Mucosa of descending colon (tissue), 3 donors: Measurements from ENCODE around the gene CLDN6. TPM values are rescaled to one million over a fixed set of nuclear protein-coding genes. Genes with fewer than 3 reads are reported as not detected.

Experiments
- ATAC-seq: fragments of 200-7000 bp; cut with Tn5 transposase; one replicate; pipeline ENCODE4 v1.9.1; 2020; ENCODE audit warnings: mild to moderate bottlenecking, moderate library complexity
- DNase-seq, 3 donors: peaks; one replicate each; pipeline ENCODE4 v3.0.0-alpha.2; 2020
- H3K36me3 ChIP-seq: fragments of 200-600 bp; one replicate; pipeline ENCODE4 v1.8.0; 2021; ENCODE audit warnings: low read depth, mild to moderate bottlenecking
- H3K4me1 ChIP-seq: fragments of 200-600 bp; one replicate; pipeline ENCODE4 v1.8.0; 2021; ENCODE audit warnings: low read depth, mild to moderate bottlenecking
- H3K4me3 ChIP-seq: fragments of 200-600 bp; one replicate; pipeline ENCODE4 v1.8.0; 2021; ENCODE audit warnings: mild to moderate bottlenecking
- H3K9me3 ChIP-seq: fragments of 200-600 bp; one replicate; pipeline ENCODE4 v1.8.0; 2021; ENCODE audit warnings: mild to moderate bottlenecking
- CTCF ChIP-seq: fragments of 200-600 bp; IDR thresholded peaks from one replicate; pipeline ENCODE4 v1.8.0; 2022; ENCODE audit warnings: antibody characterized with exemption, mild to moderate bottlenecking
- intact Hi-C, 2 donors: fragments of 100-400 bp; cut with DNase I in 1 of 2; cut with micrococcal nuclease in 1 of 2; formaldehyde crosslinking; loops; one replicate each; pipeline versions ENCODE4 v1.11.0 to v1.11.1; 2022; cut with DNase I, micrococcal nuclease
- total RNA-seq, 3 donors: library from RNA; stranded (reverse); fragmentation: NEBNext Ultra II Directional in 2 of 3; extraction: Animal tissue kit (Norgen Biotek cat#: 25700) in 2 of 3; gene quantifications; one replicate each; pipeline versions ENCODE4 v1.2.1 to v1.2.4, GENCODE V29; 2021 to 2023
- donor health status: DM: no; HTN: no; CAD: no; lungs with moderate emphysema.
- donor health status: DM: no; HTN: no; CAD: no.
- donor health status: DM: no; HTN: yes; CAD: no.

Gene CLDN6
- total RNA-seq, 3 donors from 2014 or later, result not detected

GRCh38 chr16:3008690-3009037 lies 9.3 kb downstream of the CLDN6 start:
- intact Hi-C loops, result no loop called here
- no peaks in the 10 kb centered on the region for H3K36me3 ChIP-seq
- no peaks in the 10 kb centered on the region for H3K9me3 ChIP-seq
- no peak for DNase-seq
- peaks cover 36% of the 10 kb centered on the region for H3K4me1 ChIP-seq
- TF ChIP-seq CTCF, result no peak
- H3K4me3 ChIP-seq, result no peak overlapping the region
- ATAC-seq, result no peak

GRCh38 chr16:3007957-3008689 lies 9.9 kb downstream of the CLDN6 start:
- H3K9me3 ChIP-seq, result no peaks in the 10 kb centered on the region
- no peak for TF ChIP-seq CTCF
- no peak overlapping the region for H3K4me3 ChIP-seq
- intact Hi-C loops, result no loop called here
- H3K4me1 ChIP-seq, result peaks cover 38% of the 10 kb centered on the region
- ATAC-seq (no peak), DNase-seq (peak in 1 of 3 donors; percentile 55)
- H3K36me3 ChIP-seq, result no peaks in the 10 kb centered on the region

GRCh38 chr16:3007059-3007956 lies 10.7 kb downstream of the CLDN6 start:
- H3K4me3 ChIP-seq, result no peak overlapping the region
- no peaks in the 10 kb centered on the region for H3K36me3 ChIP-seq
- peaks cover 38% of the 10 kb centered on the region for H3K4me1 ChIP-seq
- ATAC-seq (peak; percentile 63), DNase-seq (peak; percentile 78 to 87 (median 84))
- no peaks in the 10 kb centered on the region for H3K9me3 ChIP-seq
- intact Hi-C loops, result no loop called here
- no peak for TF ChIP-seq CTCF

- intact Hi-C loops, result no loop called here
- no peaks in the 10 kb centered on the region for H3K36me3 ChIP-seq
- H3K9me3 ChIP-seq, result no peaks in the 10 kb centered on the region
- H3K4me1 ChIP-seq, result peaks cover 38% of the 10 kb centered on the region
- TF ChIP-seq CTCF, result no peak
- no peak overlapping the region for H3K4me3 ChIP-seq
- DNase-seq, result peak; percentile 80 to 82 (median 81)
- ATAC-seq, result no peak
Measured at GRCh38 chr16:3004781-3005284, 13.2 kb downstream of the CLDN6 start.

- H3K9me3 ChIP-seq, result no peaks in the 10 kb centered on the region
- peaks cover 38% of the 10 kb centered on the region for H3K4me1 ChIP-seq
- intact Hi-C loops, result no loop called here
- H3K4me3 ChIP-seq, result no peak overlapping the region
- no peak for DNase-seq
- no peak for ATAC-seq
- no peak for TF ChIP-seq CTCF
- H3K36me3 ChIP-seq, result no peaks in the 10 kb centered on the region
Measured at GRCh38 chr16:3004319-3004718, 13.7 kb downstream of the CLDN6 start.
